ENCODE data around the gene ATP6V1G3.

ATP6V1G3 gene

GRCh38 chr1:198499588-198499987 lies 40.9 kb downstream of the ATP6V1G3 start:
- no peak for DNase-seq (ENCODE audit: low spot score)
- in situ Hi-C loops (cut with MboI; ENCODE audit: low pct_unique_long_range_greater_than_20kb, low sequenced_read_pairs, unreplicated experiment), result no loop called here
- no peak for TF ChIP-seq CTCF (IDR thresholded peaks at IDR 0.05; ENCODE audit: extremely low read depth, insufficient read depth, missing control alignments)

DNA sequence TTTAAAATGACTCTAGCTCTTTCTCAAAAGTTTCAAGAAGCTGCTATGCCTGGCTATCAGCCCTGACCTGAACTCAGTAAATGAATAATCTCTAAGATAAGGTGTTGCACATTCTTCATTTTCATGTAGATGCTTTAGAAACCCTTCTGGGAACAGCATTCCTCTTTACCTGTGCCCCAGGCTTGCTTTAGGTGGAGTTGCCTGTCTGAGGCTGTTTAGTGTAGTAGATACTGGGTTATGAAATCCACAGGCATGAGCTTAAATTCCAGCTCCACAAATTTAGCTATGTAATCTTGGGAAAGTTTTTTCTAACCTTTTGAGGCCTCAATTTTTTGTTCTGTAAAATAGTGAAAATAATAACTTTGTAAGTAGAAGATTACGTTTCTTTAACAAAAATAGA lies 41.6 kb downstream of the ATP6V1G3 start:
- DNase-seq (ENCODE audit: low spot score), result no peak
- in situ Hi-C loops (cut with MboI; ENCODE audit: low pct_unique_long_range_greater_than_20kb, low sequenced_read_pairs, unreplicated experiment), result no loop called here
- no peak for TF ChIP-seq CTCF (IDR thresholded peaks at IDR 0.05; ENCODE audit: extremely low read depth, insufficient read depth, missing control alignments)

GRCh38 chr1:198498103-198498385 lies 42.4 kb downstream of the ATP6V1G3 start:
- in situ Hi-C loops (cut with MboI; ENCODE audit: low pct_unique_long_range_greater_than_20kb, low sequenced_read_pairs, unreplicated experiment), result no loop called here
- DNase-seq (ENCODE audit: low spot score), result no peak
- no peak for TF ChIP-seq CTCF (IDR thresholded peaks at IDR 0.05; ENCODE audit: extremely low read depth, insufficient read depth, missing control alignments)

DNA sequence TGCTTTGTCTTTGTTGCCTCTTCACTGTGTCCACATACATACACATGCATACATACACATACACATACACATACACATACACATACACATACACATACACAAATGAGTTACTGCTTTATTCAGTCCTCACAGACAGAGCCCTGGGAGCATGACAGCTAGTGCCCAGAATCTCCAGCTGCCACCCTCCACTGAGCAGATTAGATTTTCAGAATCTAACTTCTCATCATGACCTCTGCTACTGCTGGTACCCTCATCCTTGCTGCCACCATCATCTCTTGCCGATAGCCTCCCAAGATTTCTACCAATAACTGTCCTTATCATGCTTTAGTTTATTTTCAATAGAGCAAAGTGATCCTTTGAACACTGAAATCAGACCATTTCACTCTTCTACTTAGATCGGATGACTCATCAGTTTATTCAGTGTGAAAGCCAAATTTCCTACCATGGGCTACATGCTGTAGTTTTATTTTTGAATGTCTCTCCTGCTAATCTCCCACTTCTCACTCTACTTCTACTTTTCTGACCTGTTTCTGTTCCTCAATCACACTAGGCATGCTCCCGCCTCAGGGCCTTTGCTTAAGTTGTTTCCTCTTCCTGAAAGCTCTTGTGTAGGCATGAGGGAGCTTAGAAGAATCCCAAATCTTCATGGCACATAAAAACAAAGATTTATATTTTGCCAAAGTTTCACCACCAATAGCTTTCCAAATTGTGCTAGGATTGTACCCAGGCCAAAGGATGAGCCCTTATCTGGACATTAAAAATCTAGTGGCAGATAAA lies 43.0 kb downstream of the ATP6V1G3 start:
- DNase-seq (ENCODE audit: low spot score), result no peak
- in situ Hi-C loops (cut with MboI; ENCODE audit: low pct_unique_long_range_greater_than_20kb, low sequenced_read_pairs, unreplicated experiment), result no loop called here

DNA sequence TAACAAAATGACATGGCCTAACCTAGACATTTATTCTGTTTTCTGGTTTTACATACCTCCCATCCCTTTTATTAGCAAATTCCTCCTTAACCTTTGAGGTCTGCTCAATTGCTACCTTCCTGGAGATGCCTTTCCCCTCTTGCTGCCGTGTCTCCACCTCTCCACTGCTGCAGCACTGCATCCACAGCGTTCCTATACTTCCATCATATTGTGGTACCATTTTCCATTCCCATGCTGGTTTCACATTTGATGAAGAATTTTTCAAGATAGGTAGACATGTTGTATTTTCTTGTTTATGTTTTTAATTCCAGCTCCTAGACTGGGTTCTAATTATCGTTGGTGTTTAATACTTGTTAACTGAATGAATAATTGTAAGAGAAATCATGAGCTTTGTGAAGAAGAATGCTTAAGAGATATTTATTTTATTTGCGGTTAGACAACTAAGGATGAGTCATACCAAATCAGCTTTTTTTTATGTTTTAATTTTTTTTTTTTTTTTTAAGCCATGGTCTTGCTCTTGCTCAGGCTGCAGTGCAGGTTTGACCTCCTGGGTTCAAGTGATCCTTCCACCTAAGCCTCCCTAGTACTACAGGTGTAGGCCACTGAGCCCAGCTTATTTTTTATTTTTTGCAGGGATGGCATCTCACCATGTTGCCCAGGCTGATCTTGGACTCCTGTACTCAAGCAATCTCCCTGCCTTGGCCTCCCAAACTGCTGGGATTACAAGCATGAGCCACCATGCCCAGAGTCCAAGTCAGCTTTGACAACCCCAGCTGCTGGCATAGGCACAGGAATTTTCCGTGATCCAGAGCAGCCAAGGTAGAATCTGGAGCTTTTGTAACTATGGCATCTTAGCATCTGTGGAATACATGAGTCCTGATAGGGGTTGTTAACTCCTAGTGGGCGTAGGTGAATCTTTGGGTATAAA lies 44.0 kb downstream of the ATP6V1G3 start:
- in situ Hi-C loops (cut with MboI; ENCODE audit: low pct_unique_long_range_greater_than_20kb, low sequenced_read_pairs, unreplicated experiment), result no loop called here
- no peak for TF ChIP-seq CTCF (IDR thresholded peaks at IDR 0.05; ENCODE audit: extremely low read depth, insufficient read depth, missing control alignments)

More for the DNA sequence above, 43.0 kb downstream of the ATP6V1G3 start:
- TF ChIP-seq CTCF (IDR thresholded peaks at IDR 0.05; ENCODE audit: extremely low read depth, insufficient read depth, missing control alignments), result no peak

DNA sequence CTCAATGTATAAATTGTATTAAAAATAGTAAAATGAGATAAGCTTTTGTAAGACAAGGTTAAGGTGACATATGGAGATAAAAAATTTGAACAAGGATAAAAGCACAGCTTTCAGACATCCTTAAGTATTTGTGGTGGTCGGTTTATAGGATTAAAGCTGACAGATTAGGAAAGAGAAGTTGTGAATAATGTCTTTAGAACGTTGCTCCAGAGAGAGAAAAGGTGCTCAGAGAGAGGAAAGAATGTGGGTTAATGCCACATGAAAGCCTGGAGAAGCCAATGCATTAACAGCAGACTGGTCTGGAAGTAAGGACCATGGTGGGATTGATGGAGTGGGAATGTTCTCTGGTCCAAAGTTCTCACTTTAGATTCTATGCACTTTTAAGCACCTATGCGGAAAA lies 44.8 kb downstream of the ATP6V1G3 start:
- no peak for DNase-seq (ENCODE audit: low spot score)
- TF ChIP-seq CTCF (IDR thresholded peaks at IDR 0.05; ENCODE audit: extremely low read depth, insufficient read depth, missing control alignments), result no peak
- in situ Hi-C loops (cut with MboI; ENCODE audit: low pct_unique_long_range_greater_than_20kb, low sequenced_read_pairs, unreplicated experiment), result no loop called here

More for the DNA sequence above, 44.0 kb downstream of the ATP6V1G3 start:
- no peak for DNase-seq (ENCODE audit: low spot score)
